GM13977 (cell line): ENCODE measurements around the gene MYO5B.
"Not testable (repeated sequence)": the region's sequence is repeated elsewhere in the genome, so short reads cannot be mapped to it uniquely, and the experiment has no call there.

Experiments
- DNase-seq: peaks from one replicate; pipeline ENCODE4 v3.0.0; 2012; ENCODE audit warnings: low spot score
- CTCF ChIP-seq: IDR thresholded peaks from 2 replicates; pipeline ENCODE4 v1.5.1; 2012; ENCODE audit warnings: mild to moderate bottlenecking, control low read depth; ENCODE audit not compliant: insufficient read depth; ENCODE audit errors: extremely low read depth, missing control alignments
- in situ Hi-C: fragments of 300-500 bp; cut with MboI; formaldehyde crosslinking; loops from one replicate; pipeline ENCODE4 v1.12.0; 2022; ENCODE audit warnings: low sequenced_read_pairs, low pct_unique_long_range_greater_than_20kb, mixed read lengths, inconsistent platforms; ENCODE audit not compliant: unreplicated experiment

Gene MYO5B

DNA sequence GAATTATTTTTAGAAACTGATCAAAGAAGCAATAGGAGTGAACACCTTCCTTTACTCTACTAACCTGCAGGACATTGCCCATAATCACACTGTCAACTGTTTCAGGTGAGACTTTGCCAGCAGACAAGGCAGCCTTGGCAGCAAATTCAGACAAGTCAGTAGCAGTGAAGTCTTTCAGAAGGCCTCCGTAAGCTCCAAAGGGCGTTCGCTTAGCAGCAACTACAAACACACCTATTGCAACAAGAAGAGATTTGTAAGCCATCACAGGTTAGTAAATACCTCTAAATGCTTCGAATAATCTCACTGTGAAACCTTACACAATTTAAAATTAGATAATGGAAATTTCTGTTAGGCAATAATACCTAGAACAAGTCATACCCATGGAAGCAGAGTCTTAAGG lies 392.3 kb downstream of the MYO5B start:
- no peak for TF ChIP-seq CTCF
- DNase-seq, result no peak
- in situ Hi-C loops, result no loop called here

- DNase-seq, in situ Hi-C loops: not testable (repeated sequence)
These were observed 394.5 kb downstream of the MYO5B start for GRCh38 chr18:49800491-49800890.

DNA sequence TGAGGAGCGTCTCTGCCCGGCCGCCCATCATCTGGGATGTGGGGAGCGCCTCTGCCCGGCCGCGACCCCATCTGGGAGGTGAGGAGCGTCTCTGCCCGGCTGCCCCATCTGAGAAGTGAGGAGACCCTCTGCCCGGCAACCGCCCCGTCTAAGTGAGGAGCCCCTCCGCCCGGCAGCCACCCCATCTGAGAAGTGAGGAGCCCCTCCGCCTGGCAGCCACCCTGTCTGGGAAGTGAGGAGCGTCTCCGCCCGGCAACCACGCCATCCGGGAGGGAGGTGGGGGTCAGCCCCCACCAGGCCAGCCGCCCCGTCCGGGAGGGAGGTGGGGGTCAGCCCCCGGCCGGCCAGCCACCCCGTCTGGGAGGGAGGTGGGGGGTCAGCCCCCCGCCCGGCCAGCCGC lies 395.1 kb downstream of the MYO5B start:
- in situ Hi-C loops, DNase-seq: not testable (repeated sequence)

GRCh38 chr18:49798001-49798400 lies 396.9 kb downstream of the MYO5B start:
- DNase-seq, result no peak
- no peak for TF ChIP-seq CTCF
- in situ Hi-C loops, result no loop called here

- no peak for DNase-seq
- no peak for TF ChIP-seq CTCF
- in situ Hi-C loops, result no loop called here
These were observed 399.1 kb downstream of the MYO5B start for GRCh38 chr18:49795612-49796552.

DNA sequence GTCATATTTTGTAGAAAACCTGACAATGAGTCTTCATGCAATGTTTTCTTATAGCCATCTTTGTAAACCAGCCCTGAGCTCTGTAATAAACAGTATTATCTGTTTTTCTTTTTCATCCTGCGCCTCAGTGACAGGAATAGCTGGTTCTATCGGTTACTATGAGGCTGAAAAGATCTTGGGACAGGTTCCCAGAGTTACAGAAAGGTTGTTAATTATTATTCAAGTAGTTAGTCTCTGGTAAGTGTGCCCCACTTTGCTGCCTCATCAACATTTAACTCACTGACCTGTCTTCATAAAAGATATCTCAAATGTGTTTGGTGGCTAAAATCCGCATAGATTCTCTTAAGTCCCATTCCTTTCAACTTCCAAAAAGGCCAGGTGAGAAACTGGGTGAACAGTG lies 400.2 kb downstream of the MYO5B start:
- no peak for DNase-seq
- in situ Hi-C loops, result no loop called here
- no peak for TF ChIP-seq CTCF

DNA sequence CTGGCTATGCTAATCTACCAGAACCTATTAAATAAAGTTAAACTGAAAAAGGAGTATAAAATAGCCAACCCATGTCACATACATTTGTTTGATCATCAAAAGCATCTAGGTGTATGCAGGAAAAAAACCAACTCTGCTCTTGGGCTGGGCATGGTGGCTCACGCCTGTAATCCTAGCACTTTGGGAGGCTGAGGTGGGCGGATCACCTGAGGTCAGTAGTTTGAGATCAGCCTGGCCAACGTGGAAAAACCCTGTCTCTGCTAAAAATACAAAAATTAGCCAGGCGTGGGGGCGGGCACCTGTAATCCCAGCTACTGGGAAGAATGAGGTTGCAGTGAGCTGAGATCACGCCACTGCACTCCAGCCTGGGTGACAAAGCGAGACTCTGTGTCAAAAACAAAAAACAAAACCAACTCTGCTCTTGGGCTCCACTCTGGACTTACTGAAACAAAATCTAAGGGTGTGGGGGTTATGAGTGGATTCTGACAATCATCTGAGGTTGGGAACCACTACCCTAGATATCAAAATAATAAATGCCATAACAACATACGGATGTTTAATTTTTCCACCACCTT lies 405.3 kb downstream of the MYO5B start:
- in situ Hi-C loops, DNase-seq: not testable (repeated sequence)

DNA sequence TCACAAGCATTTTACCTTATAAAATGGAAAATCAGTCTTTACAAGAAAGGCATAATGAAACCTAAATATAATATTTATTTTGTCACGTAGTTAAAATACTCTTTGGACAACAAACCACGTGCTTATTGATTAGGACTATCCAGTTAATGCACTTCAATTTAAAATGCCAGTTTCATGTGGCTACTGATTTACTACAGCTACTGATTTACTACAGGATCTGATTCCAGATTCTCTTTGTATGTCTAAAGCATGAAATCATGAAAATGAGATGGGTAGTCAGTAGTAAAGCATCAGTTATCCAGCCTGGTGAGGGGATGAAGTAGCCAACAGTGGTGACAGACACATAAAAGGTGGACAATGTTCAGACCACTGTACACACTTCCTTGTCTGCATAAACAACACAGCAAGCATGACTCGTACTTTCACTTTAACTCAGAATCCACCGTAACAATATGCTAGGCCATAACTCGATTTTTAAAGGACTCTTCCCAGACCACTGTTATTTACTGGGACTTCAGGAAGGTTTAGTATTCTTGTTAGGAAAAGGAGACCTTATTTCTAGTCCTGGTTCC lies 406.5 kb downstream of the MYO5B start:
- TF ChIP-seq CTCF, result no peak
- in situ Hi-C loops, result no loop called here
- DNase-seq, result no peak
